ENCODE results near the gene NPHP4. TPM values are rescaled to one million over a fixed set of nuclear protein-coding genes. Genes with fewer than 3 reads are reported as not detected.

The NPHP4 gene
- total RNA-seq, 6 experiments from 2014 or later: 5.0 to 6.8 (median 6.0) TPM

DNA sequence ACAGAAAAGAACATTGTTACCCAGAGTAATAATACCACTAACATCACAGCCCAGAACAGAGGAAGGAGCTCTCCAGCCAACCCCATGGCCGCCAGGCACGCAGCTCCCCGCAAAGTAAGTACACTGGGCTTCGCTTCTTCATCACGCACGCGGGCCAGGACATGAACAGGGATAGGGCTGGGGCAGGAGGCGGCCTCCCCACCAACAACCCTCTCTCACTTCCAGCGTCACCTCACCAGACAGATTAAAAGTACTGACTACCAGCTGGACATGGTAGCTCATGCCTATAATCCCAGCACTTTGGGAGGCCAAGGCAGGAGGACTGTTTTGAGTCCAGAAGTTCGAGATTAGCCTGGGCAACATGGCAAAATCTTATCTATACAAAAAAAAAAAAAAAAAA lies 78.3 kb downstream of the NPHP4 start:
- Mint-ChIP-seq H3K36me3 (ENCODE audit: low read depth) (no peaks in the 10 kb centered on the region), H3K27ac (no peak overlapping the region), H3K4me1 (ENCODE audit: low read depth) (peaks cover 14% of the 10 kb centered on the region), H3K4me3 (no peak overlapping the region), H3K27me3 (ENCODE audit: insufficient read depth) (no peaks in the 10 kb centered on the region; the same call in 1 of the 2 replicates), H3K9me3 (no peaks in the 10 kb centered on the region)
- TF ChIP-seq, protein P1, sequence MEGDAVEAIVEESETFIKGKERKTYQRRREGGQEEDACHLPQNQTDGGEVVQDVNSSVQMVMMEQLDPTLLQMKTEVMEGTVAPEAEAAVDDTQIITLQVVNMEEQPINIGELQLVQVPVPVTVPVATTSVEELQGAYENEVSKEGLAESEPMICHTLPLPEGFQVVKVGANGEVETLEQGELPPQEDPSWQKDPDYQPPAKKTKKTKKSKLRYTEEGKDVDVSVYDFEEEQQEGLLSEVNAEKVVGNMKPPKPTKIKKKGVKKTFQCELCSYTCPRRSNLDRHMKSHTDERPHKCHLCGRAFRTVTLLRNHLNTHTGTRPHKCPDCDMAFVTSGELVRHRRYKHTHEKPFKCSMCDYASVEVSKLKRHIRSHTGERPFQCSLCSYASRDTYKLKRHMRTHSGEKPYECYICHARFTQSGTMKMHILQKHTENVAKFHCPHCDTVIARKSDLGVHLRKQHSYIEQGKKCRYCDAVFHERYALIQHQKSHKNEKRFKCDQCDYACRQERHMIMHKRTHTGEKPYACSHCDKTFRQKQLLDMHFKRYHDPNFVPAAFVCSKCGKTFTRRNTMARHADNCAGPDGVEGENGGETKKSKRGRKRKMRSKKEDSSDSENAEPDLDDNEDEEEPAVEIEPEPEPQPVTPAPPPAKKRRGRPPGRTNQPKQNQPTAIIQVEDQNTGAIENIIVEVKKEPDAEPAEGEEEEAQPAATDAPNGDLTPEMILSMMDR (IDR thresholded peaks at IDR 0.05): no peak
- DNase-seq: no peak

DNA sequence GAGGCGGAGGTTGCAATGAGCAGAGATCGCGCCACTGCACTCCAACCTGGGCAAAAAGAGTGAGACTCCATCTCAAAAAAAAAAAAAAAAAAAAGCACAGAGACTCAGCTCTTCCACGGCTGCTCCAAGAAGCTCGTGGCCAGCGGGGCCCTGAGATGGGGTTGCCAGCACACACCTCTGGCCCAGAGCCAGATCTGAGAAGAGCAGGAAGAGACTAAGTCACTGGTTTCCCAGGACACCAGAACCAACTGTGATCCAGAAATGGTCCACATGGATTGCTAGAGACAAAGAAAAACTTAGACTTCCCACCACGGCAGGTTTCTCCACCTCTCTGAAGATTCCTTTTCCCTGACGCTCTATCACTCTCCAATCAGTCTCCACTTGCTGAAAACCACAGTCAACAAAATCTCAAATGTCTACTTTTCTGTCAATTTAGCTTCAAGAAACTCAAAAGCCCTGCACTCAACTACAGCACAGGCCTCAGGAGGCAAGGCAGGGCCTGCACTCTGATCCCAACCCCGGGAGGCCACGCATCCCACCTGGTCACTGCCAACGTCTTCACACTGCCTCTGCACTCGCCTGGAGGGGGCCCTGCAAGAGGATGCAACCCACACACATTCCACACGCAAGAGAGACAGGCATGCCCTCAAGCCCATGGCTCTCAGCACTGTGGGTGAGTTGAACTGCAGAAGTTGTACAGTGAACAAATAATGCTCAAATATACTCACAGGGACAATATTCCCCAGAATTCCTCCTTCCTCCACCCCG lies 79.0 kb downstream of the NPHP4 start:
- H3K4me1 Mint-ChIP-seq (ENCODE audit: low read depth): peaks cover 14% of the 10 kb centered on the region
- no peak overlapping the region for H3K4me3 Mint-ChIP-seq
- no peak for DNase-seq
- no peaks in the 10 kb centered on the region for H3K36me3 Mint-ChIP-seq (ENCODE audit: low read depth)
- TF ChIP-seq, protein P1 (IDR thresholded peaks at IDR 0.05): no peak
- no peaks in the 10 kb centered on the region; the same call in 1 of the 2 replicates for H3K27me3 Mint-ChIP-seq (ENCODE audit: insufficient read depth)
- H3K27ac Mint-ChIP-seq: no peak overlapping the region
- H3K9me3 Mint-ChIP-seq: no peaks in the 10 kb centered on the region

GRCh38 chr1:5911871-5912271 lies 80.4 kb downstream of the NPHP4 start:
- no peak for DNase-seq
- Mint-ChIP-seq H3K27me3 (ENCODE audit: insufficient read depth) (no peaks in the 10 kb centered on the region; the same call in 1 of the 2 replicates), H3K9me3 (no peaks in the 10 kb centered on the region), H3K4me1 (ENCODE audit: low read depth) (peaks cover 14% of the 10 kb centered on the region), H3K4me3 (no peak overlapping the region), H3K27ac (no peak overlapping the region), H3K36me3 (ENCODE audit: low read depth) (no peaks in the 10 kb centered on the region)
- TF ChIP-seq, protein P1 (IDR thresholded peaks at IDR 0.05): no peak

GRCh38 chr1:5911157-5911556 lies 81.1 kb downstream of the NPHP4 start:
- no peaks in the 10 kb centered on the region for H3K9me3 Mint-ChIP-seq
- TF ChIP-seq, protein P1 (IDR thresholded peaks at IDR 0.05): no peak
- no peak overlapping the region for H3K27ac Mint-ChIP-seq
- DNase-seq: no peak
- no peaks in the 10 kb centered on the region for H3K36me3 Mint-ChIP-seq (ENCODE audit: low read depth)
- peaks cover 13% of the 10 kb centered on the region for H3K4me1 Mint-ChIP-seq (ENCODE audit: low read depth)
- H3K27me3 Mint-ChIP-seq (ENCODE audit: insufficient read depth): no peaks in the 10 kb centered on the region; the same call in 1 of the 2 replicates
- no peak overlapping the region for H3K4me3 Mint-ChIP-seq

- Mint-ChIP-seq H3K9me3 (no peaks in the 10 kb centered on the region), H3K27ac (no peak overlapping the region), H3K36me3 (ENCODE audit: low read depth) (no peaks in the 10 kb centered on the region), H3K27me3 (ENCODE audit: insufficient read depth) (no peaks in the 10 kb centered on the region; the same call in 1 of the 2 replicates), H3K4me1 (ENCODE audit: low read depth) (peaks cover 8% of the 10 kb centered on the region), H3K4me3 (no peak overlapping the region)
- DNase-seq: no peak
- TF ChIP-seq, protein P1 (IDR thresholded peaks at IDR 0.05): no peak
Measured at GRCh38 chr1:5910666-5911065, 81.6 kb downstream of the NPHP4 start.
